Adrenal gland (tissue), 5 donors: ENCODE data around the gene SLC35A5.

Experiments
- CTCF ChIP-seq, 6 experiments: fragments of 450-650 bp in 4 of 6; fragments of 200-600 bp in 2 of 6; sonication (generic) in 1 of 6; IDR thresholded peaks; 1 replicate in 5 of 6; 2 replicates in 1 of 6; pipeline versions ENCODE4 v1.5.1 to v1.8.0; 2016 to 2021; ENCODE audit warnings: antibody characterized with exemption in 6 of 6, mild to moderate bottlenecking in 2 of 6, moderate library complexity in 1 of 6
- POLR2A ChIP-seq, 2 donors: fragments of 450-650 bp; IDR thresholded peaks; one replicate each; pipeline ENCODE4 v1.6.1; 2017; ENCODE audit warnings: antibody characterized with exemption in 2 of 2, mild to moderate bottlenecking in 2 of 2, moderate library complexity in 1 of 2
- donor health status: DM: no; HTN: no; CAD: no.

DNA sequence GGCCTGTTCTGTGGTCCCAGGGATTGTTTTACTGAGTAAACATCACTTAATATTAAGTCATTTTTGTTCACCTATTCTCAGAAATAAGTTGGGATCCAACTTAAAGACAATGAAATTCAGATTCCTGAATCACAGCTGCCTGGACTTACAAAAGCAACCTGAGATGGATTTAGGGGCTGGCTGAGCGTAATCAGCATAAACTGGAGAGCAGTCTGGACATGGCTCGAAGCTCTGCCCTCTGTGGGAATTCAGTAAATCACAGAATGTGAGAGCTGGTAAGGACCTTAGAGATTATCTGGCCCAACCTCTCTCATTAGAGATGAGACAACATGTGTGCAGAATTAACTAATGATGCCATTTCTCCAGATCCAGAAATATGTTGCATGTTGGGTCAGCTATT lies 55.4 kb downstream of the SLC35A5 start:
- TF ChIP-seq CTCF (IDR thresholded peaks at IDR 0.05) (no peak), POLR2A (IDR thresholded peaks at IDR 0.05) (no peak)
